ENCODE data around the gene GLRA1.
"Not testable (repeated sequence)": the region's sequence is repeated elsewhere in the genome, so short reads cannot be mapped to it uniquely, and the experiment has no call there.

GLRA1 gene

DNA sequence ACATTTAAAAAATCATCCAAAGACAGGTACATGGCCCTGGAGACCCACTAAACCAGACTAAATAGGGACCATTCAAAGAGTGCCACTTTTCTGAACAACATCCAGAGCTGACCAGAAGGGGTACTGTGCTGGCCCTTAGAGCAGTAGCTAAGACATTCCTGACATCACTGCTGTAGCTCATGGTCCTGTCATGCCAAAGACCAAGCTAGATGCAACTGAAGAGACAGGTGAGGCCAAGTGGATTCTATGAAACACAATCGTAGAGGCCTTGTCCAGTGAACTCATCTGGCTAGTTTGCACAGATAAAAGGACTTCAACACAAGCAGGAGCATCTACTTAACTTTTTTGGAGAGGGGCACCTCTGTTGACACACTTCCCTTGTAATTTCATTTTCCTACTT is 109.6 kb downstream of the GLRA1 start:
- no peak for DNase-seq (ENCODE audit: low read depth)

DNA sequence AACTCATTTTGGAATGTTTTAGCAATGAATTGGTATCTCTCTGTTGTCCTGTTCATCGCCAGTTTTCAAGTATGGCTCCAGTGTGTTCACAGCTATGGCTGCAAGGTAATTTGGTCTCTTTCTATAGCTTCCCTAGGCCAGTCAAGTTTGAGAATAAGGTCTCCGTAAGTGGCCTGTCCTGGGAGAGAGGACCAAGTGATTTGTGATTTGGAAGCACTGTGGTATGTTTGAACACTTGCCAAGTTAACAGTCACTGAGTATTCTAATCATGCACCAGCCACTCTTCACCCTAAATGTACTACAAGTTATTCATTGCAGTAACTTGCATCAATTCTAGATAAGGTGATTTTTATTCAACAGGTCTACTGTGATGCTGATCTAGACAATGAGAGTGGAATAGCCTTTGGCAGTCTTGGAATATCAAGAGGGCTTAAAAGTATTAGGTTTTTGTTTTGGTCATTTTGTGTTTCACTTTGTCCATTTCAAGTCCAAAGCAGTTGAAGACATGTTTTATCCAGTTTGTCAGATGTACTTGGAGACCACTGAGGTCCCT is 111.8 kb downstream of the GLRA1 start:
- peak; percentile 56 for DNase-seq (ENCODE audit: low read depth)

DNA sequence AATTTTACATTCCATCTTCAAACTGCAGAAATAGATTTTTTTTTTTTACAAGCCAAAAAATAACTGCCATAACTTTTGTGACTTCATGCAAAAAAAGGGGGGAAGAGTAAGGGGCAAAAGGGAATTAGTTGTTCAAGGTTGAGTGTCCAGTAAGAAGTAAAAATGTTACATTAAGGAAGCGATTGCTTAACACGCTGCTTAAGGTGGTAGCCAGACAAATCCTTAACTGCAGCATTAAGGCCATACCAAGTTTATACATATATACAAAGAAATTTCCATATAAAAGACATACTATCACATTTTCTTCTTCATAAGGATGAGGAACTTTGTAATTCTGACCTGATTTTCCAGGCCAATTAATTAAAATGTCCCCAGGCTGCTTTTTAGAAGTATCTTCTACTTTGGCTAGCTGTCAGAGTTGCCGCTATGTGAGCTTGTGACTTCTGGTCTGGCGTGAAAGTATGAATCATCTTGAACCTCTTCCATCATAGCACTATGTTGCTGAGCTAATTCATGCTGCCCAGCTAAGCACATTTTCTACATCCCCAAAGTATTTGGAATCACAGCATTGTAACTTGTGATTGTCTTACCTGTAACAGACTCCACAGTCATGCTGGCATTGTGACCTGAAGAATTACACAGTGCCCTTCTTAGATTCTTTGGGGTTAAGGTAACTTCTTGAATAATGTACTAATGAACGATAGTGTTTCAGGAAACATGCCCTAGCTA is 112.9 kb downstream of the GLRA1 start:
- DNase-seq (ENCODE audit: low read depth): peak; percentile 65

DNA sequence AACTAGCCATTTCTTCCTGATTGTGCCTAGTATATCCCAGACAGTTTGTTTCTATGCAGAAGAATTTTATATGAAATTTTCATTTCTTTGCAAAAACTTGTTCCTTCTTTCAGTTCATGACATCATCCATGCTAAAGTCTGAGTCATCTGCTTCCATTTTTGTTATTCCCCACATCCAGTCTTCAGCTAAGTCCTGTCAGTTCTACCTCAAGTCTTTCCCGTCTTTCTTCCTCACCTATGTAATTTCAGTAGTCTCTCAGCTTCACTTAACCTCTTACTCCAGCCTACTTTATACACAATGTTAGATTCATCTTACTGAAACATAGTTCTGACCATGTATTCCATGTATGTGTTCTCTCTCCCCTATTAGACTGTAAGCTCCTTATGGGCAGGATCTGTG is 113.8 kb downstream of the GLRA1 start:
- DNase-seq (ENCODE audit: low read depth): peak; percentile 15

DNA sequence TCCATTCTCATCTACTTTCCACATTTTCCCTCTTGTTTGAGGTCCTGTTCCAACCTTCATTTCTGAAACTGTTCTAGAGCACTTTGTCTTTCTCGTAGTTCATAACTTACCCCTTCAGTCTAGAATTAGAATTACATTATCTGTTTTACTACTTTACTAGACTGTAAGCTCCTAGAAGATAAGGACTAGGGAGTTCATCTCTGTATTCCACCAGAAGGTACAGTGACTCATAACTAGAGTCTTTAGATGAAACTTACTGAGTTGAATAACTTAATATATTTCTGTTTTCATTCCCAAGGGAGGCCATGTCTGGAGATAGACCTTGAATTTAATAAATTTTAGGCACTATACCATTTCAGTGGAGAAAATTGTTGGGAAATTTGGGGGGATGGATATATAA is 114.2 kb downstream of the GLRA1 start:
- no peak for DNase-seq (ENCODE audit: low read depth)

DNA sequence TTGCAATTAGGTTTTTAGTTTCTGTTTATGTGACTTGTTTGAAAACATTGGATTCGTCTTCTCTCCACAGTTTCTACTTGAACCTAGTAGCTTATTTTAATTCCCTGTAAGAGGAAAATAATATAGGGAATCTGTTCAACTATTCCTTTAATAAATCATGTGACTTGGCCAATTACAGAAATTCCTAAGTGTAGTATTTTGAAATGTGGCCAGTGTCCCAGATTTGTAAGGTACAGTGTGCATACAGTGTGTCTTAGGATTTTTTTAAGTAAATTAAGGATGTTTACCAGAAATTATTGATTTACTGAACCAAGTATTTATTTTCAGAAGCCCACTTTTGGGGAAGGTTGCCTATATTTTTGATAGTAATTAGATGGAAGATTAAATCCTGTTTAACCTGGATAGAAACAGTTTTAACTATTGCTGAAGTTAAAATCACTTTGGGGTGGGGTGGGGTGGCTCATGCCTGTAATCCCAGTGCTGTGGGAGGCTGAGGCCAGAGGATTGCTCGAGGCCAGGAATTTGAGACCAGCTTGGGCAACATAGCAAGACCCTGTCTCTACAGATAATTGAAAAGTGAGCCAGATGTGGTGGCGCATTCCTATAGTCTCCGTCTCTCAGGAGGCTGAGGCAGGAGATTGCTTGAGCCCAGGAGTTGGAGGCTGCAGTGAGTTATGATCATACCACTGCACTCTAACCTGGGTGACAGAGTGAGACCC is 116.0 kb downstream of the GLRA1 start:
- DNase-seq (ENCODE audit: low read depth): peak; percentile 31

DNA sequence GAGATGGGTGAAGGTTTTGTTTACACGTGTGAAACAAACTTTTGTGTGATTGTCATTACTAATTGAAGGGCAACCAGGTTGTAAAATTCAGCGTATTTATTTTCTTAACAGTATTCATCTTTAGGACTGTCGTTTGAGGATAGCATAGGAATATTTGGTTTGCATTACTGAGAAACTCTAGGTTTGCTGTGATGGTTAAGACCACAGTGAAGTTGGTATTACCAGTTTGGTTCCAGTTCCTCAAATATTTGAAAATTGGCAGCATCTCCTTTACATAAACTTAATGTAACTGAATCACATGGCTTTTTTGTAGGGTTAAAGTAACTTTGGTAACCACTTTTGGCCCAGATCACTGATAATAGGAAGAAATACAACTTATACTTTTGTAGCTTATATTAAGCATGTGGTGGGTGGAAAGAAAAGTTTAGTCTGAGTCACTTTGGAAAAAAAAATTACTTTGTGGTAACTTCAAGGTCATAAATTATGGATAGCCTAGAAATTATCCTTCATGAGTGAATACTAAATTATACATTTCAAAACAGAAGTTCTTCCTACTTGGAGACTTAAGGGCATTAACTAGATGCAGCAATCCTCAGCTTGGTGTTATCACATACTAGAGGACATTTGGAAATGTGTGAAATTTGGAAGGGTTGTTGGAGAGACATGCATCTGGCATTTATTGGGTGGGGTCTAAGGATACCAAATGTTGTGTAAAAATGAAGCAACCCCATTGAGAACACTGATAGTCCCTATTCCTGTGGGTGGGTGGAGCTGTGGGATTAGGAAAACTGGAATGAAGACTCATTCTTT is 119.0 kb downstream of the GLRA1 start:
- DNase-seq (ENCODE audit: low read depth): peak; percentile 45

DNA sequence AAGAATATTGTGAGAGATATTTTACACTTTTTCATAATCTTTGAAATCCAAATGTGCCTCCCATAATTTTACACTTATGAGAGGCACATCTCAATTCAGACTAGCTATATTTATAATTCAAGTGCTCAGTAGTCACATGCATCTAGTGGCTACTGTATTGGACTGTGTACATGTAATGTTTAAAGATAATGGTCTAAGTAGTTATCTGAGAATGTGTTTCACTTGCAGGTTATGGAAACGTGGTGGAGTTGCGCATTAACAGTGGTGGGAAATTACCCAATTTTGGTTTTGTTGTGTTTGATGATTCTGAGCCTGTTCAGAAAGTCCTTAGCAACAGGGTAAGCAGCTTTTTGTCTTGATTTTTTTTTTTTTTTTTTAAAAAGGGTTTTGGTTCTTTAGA is 124.1 kb downstream of the GLRA1 start:
- no peak for DNase-seq (ENCODE audit: low read depth)

DNA sequence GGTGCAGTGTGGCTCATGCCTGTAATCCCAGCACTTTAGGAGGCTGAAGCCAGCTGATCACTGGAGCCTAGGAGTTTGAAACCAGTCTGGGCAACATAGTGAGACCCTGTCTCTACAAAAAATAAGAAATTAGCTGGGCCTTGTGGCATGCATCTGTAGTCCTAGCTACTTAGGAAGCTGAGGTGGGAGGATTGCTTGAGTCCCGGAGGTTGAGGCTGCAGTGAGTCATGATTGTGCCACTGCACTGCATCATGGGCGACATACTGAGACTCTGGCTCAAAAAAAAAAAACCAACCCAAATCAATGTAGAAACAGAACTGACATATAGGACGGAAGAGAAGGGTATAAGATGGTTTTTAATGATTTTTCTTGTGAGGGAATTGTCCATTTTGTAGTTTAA is 125.2 kb downstream of the GLRA1 start:
- DNase-seq (ENCODE audit: low read depth): peak; percentile 50

DNA sequence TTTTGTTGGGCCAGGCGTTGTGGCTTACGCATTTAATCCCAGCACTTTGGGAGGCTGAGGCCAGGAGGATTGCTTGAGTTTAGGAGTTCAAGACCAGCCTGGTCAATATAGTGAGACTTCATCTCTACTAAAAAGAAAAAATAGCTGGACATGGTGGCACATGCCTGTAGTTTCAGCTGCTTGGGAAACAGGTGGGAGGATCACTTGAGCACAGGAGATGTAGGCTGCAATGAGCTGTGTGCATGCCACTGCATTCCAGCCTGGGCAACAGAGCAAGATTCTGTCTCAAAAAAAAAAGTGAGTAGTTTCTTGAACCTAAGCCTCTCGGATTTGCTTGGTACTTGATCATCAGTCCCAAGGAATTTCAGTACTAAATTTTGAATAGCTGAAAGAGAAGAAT is 126.0 kb downstream of the GLRA1 start:
- DNase-seq (ENCODE audit: low read depth): no peak

DNA sequence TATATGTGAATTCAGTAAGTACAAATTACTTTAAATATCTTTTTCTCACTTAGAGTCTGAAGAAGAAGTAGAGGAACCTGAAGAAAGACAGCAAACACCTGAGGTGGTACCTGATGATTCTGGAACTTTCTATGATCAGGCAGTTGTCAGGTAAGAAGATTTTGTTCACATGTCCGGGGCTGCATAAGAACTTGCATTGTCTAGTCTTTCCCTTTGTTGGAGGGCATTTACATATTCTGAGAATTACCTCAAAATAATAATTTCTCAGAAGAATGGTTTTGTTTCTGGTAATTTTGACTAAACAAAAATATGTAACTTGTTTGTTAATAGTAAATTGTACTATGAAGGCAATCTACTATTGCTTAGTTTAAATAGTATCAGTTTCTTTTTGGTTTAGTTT is 129.2 kb downstream of the GLRA1 start:
- no peak for DNase-seq (ENCODE audit: low read depth)

DNA sequence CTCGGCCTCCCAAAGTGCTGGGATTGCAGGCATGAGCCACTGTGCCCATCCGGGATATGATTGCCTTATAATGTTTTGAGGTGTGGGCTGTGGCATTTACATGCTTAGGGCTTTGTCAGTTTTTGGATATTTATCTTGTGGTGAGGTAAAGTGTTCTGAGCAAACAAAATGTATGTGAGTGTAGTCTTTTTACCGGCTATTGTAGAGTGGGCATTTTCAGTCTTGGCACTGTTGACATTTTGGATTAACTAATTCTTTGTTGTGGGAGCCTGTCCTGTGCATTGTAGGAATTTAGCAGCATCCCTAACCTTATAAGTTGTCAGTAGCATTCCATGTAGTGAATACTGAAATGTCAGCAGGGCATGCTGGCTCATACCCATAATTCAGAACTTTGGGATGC is 131.3 kb downstream of the GLRA1 start:
- DNase-seq (ENCODE audit: low read depth): no peak

DNA sequence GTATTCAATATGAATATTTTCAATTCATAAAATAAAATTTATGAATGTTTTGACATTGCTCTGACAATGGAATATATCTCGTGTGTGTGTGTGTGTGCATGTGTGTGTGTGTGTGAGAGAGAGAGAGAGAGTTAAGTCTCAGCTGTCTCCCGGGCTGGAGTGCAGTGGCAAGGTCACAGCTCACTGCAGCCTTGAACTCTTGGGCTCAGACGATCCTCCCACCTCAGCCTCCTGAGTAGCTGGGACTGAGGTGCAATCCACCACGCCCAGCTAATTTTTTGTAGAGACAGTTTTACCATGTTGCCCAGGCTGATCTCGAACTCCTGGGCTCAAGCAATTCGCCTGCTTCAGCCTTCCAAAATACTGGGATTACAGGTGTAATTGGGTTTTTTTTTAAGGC is 136.8 kb downstream of the GLRA1 start:
- DNase-seq (ENCODE audit: low read depth): no peak

DNA sequence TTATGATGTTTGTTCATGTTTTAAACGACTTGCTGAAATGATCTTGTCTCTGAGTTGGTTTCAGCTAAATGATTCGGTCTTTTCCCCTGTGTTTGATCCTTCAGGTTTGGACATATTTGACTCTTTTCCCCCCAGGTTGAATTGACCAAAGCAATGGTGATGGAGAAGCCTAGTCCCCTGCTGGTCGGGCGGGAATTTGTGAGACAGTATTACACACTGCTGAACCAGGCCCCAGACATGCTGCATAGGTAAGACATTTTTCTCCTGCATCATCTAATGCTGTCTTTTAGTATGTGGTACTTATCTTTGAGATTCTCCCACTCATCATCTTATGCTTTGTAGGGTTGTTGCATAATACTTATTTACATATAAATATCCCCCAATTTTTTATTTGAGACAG is 138.2 kb downstream of the GLRA1 start:
- no peak for DNase-seq (ENCODE audit: low read depth)

DNA sequence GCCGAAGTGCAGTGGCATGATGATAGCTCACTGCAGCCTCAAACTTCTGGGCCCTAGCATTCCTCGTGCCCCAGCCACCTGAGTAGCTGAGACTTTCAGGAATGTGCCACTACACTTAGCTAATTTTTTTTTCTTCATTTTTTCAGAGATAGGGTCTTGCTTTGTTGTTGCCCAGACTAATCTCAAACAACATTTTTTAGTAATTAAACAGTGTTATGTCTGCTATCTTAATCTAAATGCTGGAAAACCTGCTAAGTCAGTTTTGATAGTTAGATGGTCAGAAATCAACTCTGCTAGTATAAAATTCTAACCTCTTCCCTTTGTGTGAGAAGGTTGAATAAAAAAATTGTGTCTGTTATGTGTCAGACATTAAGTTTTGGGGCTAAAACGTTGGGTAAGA is 140.5 kb downstream of the GLRA1 start:
- DNase-seq (ENCODE audit: low read depth): no peak

DNA sequence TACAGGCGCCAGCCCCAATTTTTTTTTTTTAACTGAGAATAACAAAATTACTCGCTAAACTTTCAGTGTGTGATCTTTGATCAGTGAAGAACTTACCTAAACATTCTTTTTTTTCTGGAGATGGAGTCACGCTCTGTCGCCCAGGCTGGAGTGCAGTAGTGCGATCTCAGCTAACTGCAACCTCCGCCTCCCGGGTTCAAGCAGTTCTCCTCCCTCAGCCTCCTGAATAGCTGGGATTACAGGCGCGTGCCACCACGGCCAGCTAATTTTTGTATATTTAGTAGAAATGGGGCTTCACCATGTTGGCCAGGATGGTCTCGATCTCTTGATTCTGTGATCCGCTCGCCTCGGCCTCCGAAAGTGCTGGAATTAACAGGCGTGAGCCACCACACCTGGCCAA is 141.0 kb downstream of the GLRA1 start:
- not testable (repeated sequence) for DNase-seq (ENCODE audit: low read depth)

DNA sequence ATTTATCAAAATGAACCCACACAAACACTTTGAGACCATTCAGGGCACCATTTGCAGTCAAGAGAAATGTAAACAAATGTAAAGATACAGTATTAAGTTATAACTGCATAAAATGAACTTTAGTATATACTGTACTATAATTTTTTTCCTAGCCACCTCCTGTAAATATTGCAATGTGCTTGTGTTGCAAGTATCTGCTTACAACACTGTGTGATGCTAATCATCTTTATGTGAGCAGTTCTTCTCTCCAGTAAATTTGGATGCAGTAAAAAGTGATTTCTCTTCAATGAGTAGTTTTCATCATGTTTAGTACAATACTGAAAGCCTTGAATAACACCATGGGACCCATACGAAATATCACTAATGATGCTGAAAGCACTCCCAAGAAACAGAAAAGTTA is 143.4 kb downstream of the GLRA1 start:
- DNase-seq (ENCODE audit: low read depth): no peak

DNA sequence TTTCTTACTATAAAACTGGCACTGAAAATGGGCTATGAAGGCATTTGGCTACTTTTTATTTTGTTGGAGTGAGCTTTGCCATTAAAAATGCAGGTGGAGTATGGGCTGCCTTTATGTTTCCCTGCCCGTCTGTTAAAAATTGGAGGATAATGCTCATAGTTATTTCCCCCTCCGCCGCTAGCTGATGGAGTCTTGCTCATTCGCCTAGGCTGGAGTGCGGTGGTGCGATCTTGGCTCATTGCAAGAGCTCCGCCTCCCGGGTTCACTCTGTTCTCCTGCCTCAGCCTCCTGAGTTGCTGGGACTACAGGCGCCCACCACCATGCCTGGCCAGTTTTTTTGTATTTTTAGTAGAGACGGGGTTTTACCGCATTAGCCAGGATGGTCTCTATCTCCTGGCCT is 144.3 kb downstream of the GLRA1 start:
- no peak for DNase-seq (ENCODE audit: low read depth)

DNA sequence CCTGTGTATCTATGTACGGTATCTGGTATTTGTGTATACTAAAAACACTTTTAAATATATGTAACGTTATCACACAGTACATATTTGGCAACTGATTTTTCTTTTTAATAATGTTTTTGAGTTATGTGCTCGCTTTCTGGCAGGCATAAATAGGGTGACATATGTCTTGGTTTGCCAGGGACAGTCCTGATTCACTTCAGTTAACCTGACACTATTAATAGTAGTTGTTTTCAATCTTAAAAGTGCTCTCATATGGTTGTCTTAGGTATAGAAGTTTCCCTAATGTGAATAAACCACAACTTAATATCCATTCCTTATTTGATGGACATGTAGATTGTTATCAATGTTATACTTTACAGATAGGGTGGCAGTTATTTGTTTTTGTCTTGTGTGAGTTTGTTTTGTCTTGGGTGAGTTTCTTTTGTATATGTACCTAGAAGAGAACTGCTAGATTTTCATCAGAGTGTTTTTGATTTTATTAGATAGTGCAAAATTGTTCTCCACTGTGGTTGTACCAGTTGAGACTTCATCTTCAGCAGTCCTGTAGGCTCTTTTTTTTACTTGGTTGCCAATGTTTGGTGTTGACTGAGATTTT is 145.0 kb downstream of the GLRA1 start:
- DNase-seq (ENCODE audit: low read depth): no peak

DNA sequence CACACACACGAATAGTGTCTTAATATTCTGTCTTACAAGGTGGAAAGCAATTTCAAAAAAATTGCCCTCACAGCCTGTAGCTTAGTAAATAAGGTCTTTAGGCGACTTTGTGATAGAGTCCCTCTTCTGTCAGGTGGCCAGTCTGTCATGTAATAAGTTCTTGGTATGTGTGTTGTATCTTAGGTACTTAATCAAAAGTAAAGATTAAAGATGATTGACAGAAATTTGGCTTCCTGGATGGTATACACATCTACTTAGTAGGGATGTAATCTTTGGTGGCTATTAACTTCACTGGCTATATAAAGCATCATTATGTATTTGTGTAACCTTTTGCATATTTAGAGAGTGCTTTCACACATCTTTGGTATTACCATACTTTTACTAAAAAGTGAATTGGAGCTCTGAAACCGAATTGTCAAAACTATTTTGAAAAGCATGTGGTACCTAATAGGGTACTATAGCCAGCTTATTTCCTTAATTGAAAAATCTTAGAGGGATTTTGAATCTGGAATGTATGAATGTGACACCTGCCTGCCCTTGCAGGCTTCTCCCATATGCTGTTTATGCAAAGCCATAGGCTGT is 149.5 kb downstream of the GLRA1 start:
- DNase-seq (ENCODE audit: low read depth): no peak

DNA sequence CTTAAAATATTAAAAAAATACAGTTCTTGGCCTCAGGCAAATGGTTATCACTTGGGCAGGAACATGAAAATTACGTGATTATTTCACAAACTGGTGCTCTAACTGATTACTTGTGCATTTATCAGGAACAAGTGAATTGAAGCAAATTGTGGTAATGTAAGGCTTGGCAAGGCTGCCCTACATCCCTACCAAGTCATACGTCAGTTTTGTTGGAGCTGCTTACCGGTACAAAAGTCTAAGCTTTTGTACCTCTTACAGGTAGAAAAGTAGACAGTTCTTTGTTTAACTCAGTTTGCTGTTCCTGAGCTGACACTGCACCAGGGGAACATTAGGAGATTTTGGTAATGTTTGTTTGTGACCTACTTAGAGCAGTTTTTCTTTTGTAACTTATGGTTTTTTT is 150.7 kb downstream of the GLRA1 start:
- DNase-seq (ENCODE audit: low read depth): no peak
